Transverse colon (tissue), 4 donors: ENCODE results near the gene LCA5L.

Experiments used
- EP300 ChIP-seq: sonication (generic); formaldehyde crosslinking; IDR thresholded peaks from one replicate; pipeline ENCODE4 v1.6.1; 2017; ENCODE audit warnings: antibody characterized with exemption, low read depth
- POLR2A ChIP-seq: fragments of 450-650 bp; IDR thresholded peaks from one replicate; pipeline ENCODE4 v1.6.1; 2016; ENCODE audit warnings: antibody characterized with exemption, mild to moderate bottlenecking, moderate library complexity
- POLR2AphosphoS5 ChIP-seq, 3 donors: sonication (generic); formaldehyde crosslinking; IDR thresholded peaks; one replicate each; pipeline ENCODE4 v1.6.1; 2016; ENCODE audit warnings: antibody characterized with exemption in 3 of 3
- TF ChIP-seq, protein P1 (sequence below), 5 experiments: fragments of 200-600 bp in 3 of 5; fragments of 450-650 bp in 2 of 5; sonication (generic) in 3 of 5; IDR thresholded peaks; 1 replicate in 2 of 5; 2 replicates in 3 of 5; pipeline ENCODE4 v1.5.1; 2016 to 2017; ENCODE audit warnings: antibody characterized with exemption in 5 of 5, inconsistent platforms in 3 of 5, mild to moderate bottlenecking in 2 of 5, moderate library complexity in 1 of 5

DNA sequence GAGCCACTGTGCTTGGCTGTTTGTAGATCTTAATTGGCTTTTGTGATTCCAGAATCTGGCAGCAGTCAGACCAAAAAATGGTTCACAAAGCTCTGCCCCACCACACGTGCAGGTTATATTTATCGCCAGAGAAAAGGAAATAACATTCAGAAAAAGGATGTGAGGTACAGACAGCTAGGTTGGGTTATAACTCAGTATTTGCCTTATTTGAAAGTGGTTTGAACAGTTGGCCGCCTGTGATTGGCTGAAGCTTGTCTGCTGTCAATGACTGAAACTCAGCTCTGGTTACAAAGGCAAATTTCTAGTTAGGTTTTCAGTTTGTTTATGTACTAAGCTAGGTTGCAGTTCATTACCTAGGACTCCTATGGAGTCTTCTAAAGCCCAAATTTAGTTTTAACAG is 15.8 kb upstream of the LCA5L start:
- TF ChIP-seq, protein P1, sequence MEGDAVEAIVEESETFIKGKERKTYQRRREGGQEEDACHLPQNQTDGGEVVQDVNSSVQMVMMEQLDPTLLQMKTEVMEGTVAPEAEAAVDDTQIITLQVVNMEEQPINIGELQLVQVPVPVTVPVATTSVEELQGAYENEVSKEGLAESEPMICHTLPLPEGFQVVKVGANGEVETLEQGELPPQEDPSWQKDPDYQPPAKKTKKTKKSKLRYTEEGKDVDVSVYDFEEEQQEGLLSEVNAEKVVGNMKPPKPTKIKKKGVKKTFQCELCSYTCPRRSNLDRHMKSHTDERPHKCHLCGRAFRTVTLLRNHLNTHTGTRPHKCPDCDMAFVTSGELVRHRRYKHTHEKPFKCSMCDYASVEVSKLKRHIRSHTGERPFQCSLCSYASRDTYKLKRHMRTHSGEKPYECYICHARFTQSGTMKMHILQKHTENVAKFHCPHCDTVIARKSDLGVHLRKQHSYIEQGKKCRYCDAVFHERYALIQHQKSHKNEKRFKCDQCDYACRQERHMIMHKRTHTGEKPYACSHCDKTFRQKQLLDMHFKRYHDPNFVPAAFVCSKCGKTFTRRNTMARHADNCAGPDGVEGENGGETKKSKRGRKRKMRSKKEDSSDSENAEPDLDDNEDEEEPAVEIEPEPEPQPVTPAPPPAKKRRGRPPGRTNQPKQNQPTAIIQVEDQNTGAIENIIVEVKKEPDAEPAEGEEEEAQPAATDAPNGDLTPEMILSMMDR (IDR thresholded peaks at IDR 0.05) = no peak
- TF ChIP-seq POLR2A (no peak), POLR2AphosphoS5 (IDR thresholded peaks at IDR 0.05) (no peak), EP300 (no peak)
